ENCODE data around the gene LRFN2. TPM values are rescaled to one million over a fixed set of nuclear protein-coding genes. Genes with fewer than 3 reads are reported as not detected.

The LRFN2 gene
- polyA plus RNA-seq, 3 donors = not detected

GRCh38 chr6:40504274-40504673 is 82.9 kb downstream of the LRFN2 start:
- TF ChIP-seq, protein P1, sequence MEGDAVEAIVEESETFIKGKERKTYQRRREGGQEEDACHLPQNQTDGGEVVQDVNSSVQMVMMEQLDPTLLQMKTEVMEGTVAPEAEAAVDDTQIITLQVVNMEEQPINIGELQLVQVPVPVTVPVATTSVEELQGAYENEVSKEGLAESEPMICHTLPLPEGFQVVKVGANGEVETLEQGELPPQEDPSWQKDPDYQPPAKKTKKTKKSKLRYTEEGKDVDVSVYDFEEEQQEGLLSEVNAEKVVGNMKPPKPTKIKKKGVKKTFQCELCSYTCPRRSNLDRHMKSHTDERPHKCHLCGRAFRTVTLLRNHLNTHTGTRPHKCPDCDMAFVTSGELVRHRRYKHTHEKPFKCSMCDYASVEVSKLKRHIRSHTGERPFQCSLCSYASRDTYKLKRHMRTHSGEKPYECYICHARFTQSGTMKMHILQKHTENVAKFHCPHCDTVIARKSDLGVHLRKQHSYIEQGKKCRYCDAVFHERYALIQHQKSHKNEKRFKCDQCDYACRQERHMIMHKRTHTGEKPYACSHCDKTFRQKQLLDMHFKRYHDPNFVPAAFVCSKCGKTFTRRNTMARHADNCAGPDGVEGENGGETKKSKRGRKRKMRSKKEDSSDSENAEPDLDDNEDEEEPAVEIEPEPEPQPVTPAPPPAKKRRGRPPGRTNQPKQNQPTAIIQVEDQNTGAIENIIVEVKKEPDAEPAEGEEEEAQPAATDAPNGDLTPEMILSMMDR (IDR thresholded peaks at IDR 0.05) = no peak
- no peak overlapping the region for H3K4me3 Mint-ChIP-seq
- Histone ChIP-seq H3K9me3 (replicated peaks in 1 of 2; ENCODE audit: control insufficient read depth in 1 of 2, insufficient read depth in 1 of 2, low read length in 2 of 2) (no peaks in the 10 kb centered on the region), H3K27ac (ENCODE audit: low read depth in 1 of 2, low read length in 2 of 2) (peak overlapping the region in 1 of 2 donors; percentile 52), H3K4me3 (replicated peaks in 1 of 3; ENCODE audit: low read depth in 2 of 3, low read length in 3 of 3) (no peak overlapping the region), H3K79me2 (ENCODE audit: insufficient read depth, low read length) (no peaks in the 10 kb centered on the region), H3K9ac (ENCODE audit: insufficient read depth, low read length, poor library complexity, severe bottlenecking) (no peak overlapping the region), H3K4me2 (replicated peaks; ENCODE audit: extremely low read depth, low read length, poor library complexity, severe bottlenecking) (peak overlapping the region; percentile 5), H4K20me1 (ENCODE audit: insufficient read depth, low read length) (no peaks in the 10 kb centered on the region), H2AFZ (ENCODE audit: insufficient read depth, low read depth, low read length, poor library complexity, severe bottlenecking) (no peak overlapping the region), H3K27me3 (ENCODE audit: control insufficient read depth in 2 of 2, insufficient read depth in 2 of 2, low read length in 2 of 2) (no peaks in the 10 kb centered on the region), H3K36me3 (replicated peaks in 1 of 2; ENCODE audit: control insufficient read depth in 1 of 2, insufficient read depth in 2 of 2, low read length in 2 of 2) (no peaks in the 10 kb centered on the region), H3K4me1 (ENCODE audit: control insufficient read depth in 1 of 2, insufficient read depth in 2 of 2, low read length in 2 of 2) (peaks cover 40 to 48% of the 10 kb centered on the region in 2 donors)
- peak overlapping the region in 5 of 7 donors; percentile 42 to 91 (median 68) for H3K27ac Mint-ChIP-seq
- intact Hi-C loops (cut with micrococcal nuclease) = no loop called here
- no peaks in the 10 kb centered on the region for H3K36me3 Mint-ChIP-seq
- peaks cover 0 to 2% (median 0%) of the 10 kb centered on the region in 7 donors for H3K9me3 Mint-ChIP-seq
- peak; percentile 12 to 49 (median 20) for DNase-seq
- WGBS (ENCODE audit: insufficient coverage) = no CpG with 5 or more reads among the region's 3 CpGs
- peaks cover 52% of the 10 kb centered on the region for H3K4me1 Mint-ChIP-seq
- peaks cover 2 to 7% (median 6%) of the 10 kb centered on the region in 3 donors for H3K27me3 Mint-ChIP-seq (ENCODE audit: low read depth in 3 of 3)

DNA sequence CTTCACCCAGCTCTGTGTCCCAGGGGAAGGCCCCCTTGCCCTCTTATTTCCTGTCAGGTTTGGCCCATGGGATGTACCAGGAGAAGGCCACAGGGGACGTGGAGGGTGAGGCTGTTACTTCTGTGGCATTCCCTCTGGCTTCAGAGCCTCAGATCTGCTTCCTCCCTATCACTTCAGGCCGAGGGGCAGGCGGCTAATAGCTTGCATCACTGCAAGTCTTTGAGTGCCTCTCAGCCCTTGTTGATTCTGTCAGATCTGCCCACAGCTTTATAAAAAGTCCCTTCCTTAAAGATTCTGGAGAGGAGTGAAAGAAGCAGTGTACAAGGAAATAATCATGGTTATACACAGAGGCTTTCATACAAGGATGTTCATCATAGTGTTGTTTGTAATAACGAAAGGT is 86.9 kb downstream of the LRFN2 start:
- TF ChIP-seq, protein P1 (IDR thresholded peaks at IDR 0.05) = no peak
- H2AFZ ChIP-seq (ENCODE audit: insufficient read depth, low read depth, low read length, poor library complexity, severe bottlenecking) = no peak overlapping the region
- H3K9me3 ChIP-seq (replicated peaks in 1 of 2; ENCODE audit: control insufficient read depth in 1 of 2, insufficient read depth in 1 of 2, low read length in 2 of 2) = no peaks in the 10 kb centered on the region
- H3K4me3 ChIP-seq (replicated peaks in 1 of 3; ENCODE audit: low read depth in 2 of 3, low read length in 3 of 3) = no peak overlapping the region
- H3K36me3 ChIP-seq (replicated peaks in 1 of 2; ENCODE audit: control insufficient read depth in 1 of 2, insufficient read depth in 2 of 2, low read length in 2 of 2) = no peaks in the 10 kb centered on the region
- H3K27me3 ChIP-seq (ENCODE audit: control insufficient read depth in 2 of 2, insufficient read depth in 2 of 2, low read length in 2 of 2) = peaks cover 0 to 2% of the 10 kb centered on the region in 2 donors
- H3K9ac ChIP-seq (ENCODE audit: insufficient read depth, low read length, poor library complexity, severe bottlenecking) = no peak overlapping the region
- no peak overlapping the region for H3K4me3 Mint-ChIP-seq
- H3K36me3 Mint-ChIP-seq = no peaks in the 10 kb centered on the region
- peaks cover 4 to 11% (median 10%) of the 10 kb centered on the region in 3 donors for H3K27me3 Mint-ChIP-seq (ENCODE audit: low read depth in 3 of 3)
- no peak overlapping the region for H3K27ac Mint-ChIP-seq
- peaks cover 18% of the 10 kb centered on the region in 2 donors for H3K4me1 ChIP-seq (ENCODE audit: control insufficient read depth in 1 of 2, insufficient read depth in 2 of 2, low read length in 2 of 2)
- peaks cover 25% of the 10 kb centered on the region for H3K4me1 Mint-ChIP-seq
- no peak overlapping the region for H3K27ac ChIP-seq (ENCODE audit: low read depth in 1 of 2, low read length in 2 of 2)
- H4K20me1 ChIP-seq (ENCODE audit: insufficient read depth, low read length) = no peaks in the 10 kb centered on the region
- no CpG with 5 or more reads among the region's 4 CpGs for WGBS (ENCODE audit: insufficient coverage)
- H3K4me2 ChIP-seq (replicated peaks; ENCODE audit: extremely low read depth, low read length, poor library complexity, severe bottlenecking) = no peak overlapping the region
- peaks cover 0 to 2% (median 0%) of the 10 kb centered on the region in 7 donors for H3K9me3 Mint-ChIP-seq
- no peaks in the 10 kb centered on the region for H3K79me2 ChIP-seq (ENCODE audit: insufficient read depth, low read length)
- intact Hi-C loops (cut with micrococcal nuclease) = no loop called here
- DNase-seq = no peak

All from CD14-positive monocyte (primary cell).